Activated CD8-positive, alpha-beta memory T cell treated with anti-CD3 and anti-CD28 coated beads, Interleukin-2, amount 50 U/mL, for 24 hours (primary cell): Measurements from ENCODE around the gene C11orf91.
"Not testable (repeated sequence)": the region's sequence is repeated elsewhere in the genome, so short reads cannot be mapped to it uniquely, and the experiment has no call there.

Experiments
- DNase-seq: peaks from one replicate; pipeline ENCODE4 v3.0.0-alpha.2; 2020; ENCODE audit errors: extremely low read depth

The C11orf91 gene

GRCh38 chr11:33669598-33670249 is 30.9 kb downstream of the C11orf91 start:
- DNase-seq, result no peak

GRCh38 chr11:33668951-33669596 is 31.6 kb downstream of the C11orf91 start:
- no peak for DNase-seq

- DNase-seq, result no peak
Observed at GRCh38 chr11:33668468-33668825, 32.2 kb downstream of the C11orf91 start.

- no peak for DNase-seq
Observed at GRCh38 chr11:33667819-33668467, 32.7 kb downstream of the C11orf91 start.

- no peak for DNase-seq
Observed at GRCh38 chr11:33665350-33666106, 35.1 kb downstream of the C11orf91 start.

GRCh38 chr11:33664827-33665226 is 35.8 kb downstream of the C11orf91 start:
- DNase-seq, result no peak

- no peak for DNase-seq
Observed at GRCh38 chr11:33664166-33664565, 36.5 kb downstream of the C11orf91 start.

GRCh38 chr11:33663121-33663520 is 37.5 kb downstream of the C11orf91 start:
- DNase-seq, result no peak

GRCh38 chr11:33661526-33661925 is 39.1 kb downstream of the C11orf91 start:
- not testable (repeated sequence) for DNase-seq

GRCh38 chr11:33660962-33661361 is 39.7 kb downstream of the C11orf91 start:
- DNase-seq, result no peak

GRCh38 chr11:33659370-33660139 is 41.1 kb downstream of the C11orf91 start:
- no peak for DNase-seq

- no peak for DNase-seq
Observed at GRCh38 chr11:33658195-33658900, 42.3 kb downstream of the C11orf91 start.

- no peak for DNase-seq
Observed at GRCh38 chr11:33657757-33658156, 42.9 kb downstream of the C11orf91 start.

GRCh38 chr11:33656768-33657167 is 43.9 kb downstream of the C11orf91 start:
- no peak for DNase-seq

GRCh38 chr11:33655842-33656600 is 44.6 kb downstream of the C11orf91 start:
- DNase-seq, result no peak

- no peak for DNase-seq
Observed at GRCh38 chr11:33654594-33654993, 46.0 kb downstream of the C11orf91 start.

- DNase-seq, result no peak
Observed at GRCh38 chr11:33652930-33653329, 47.7 kb downstream of the C11orf91 start.

- no peak for DNase-seq
Observed at GRCh38 chr11:33652431-33652830, 48.2 kb downstream of the C11orf91 start.

- DNase-seq, result no peak
Observed at GRCh38 chr11:33651990-33652389, 48.6 kb downstream of the C11orf91 start.

- DNase-seq, result no peak
Observed at GRCh38 chr11:33651555-33651954, 49.1 kb downstream of the C11orf91 start.
